Ascending aorta (tissue), 2 donors: ENCODE measurements around the gene NARF. TPM values are rescaled to one million over a fixed set of nuclear protein-coding genes. Genes with fewer than 3 reads are reported as not detected.

ENCODE experiments used
- DNase-seq, 2 donors: peaks; one replicate each; pipeline ENCODE4 v3.0.0-alpha.2; 2019; ENCODE audit warnings: low spot score in 2 of 2
- H3K27ac ChIP-seq, 2 donors: fragments of 200-600 bp; sonication (generic); one replicate each; pipeline ENCODE4 v1.5.1; 2016 to 2017; ENCODE audit warnings: mild to moderate bottlenecking in 1 of 2
- H3K27me3 ChIP-seq: fragments of 200-600 bp; sonication (generic); one replicate; pipeline ENCODE4 v1.5.1; 2017
- H3K36me3 ChIP-seq, 2 donors: fragments of 200-600 bp; sonication (generic); one replicate each; pipeline ENCODE4 v1.5.1; 2016
- H3K4me1 ChIP-seq, 2 donors: fragments of 200-600 bp; sonication (generic); one replicate each; pipeline ENCODE4 v1.5.1; 2016 to 2017; ENCODE audit warnings: mild to moderate bottlenecking in 1 of 2
- H3K4me3 ChIP-seq, 2 donors: fragments of 200-600 bp; sonication (generic); one replicate each; pipeline ENCODE4 v1.5.1; 2016 to 2017; ENCODE audit warnings: mild to moderate bottlenecking in 1 of 2
- H3K9me3 ChIP-seq, 2 donors: fragments of 200-600 bp; sonication (generic); one replicate each; pipeline ENCODE4 v1.5.1; 2016
- intact Hi-C: fragments of 100-400 bp; cut with DNase I; formaldehyde crosslinking; loops from one replicate; pipeline ENCODE4 v1.15.1; 2023
- total RNA-seq: library from RNA; depleted of rRNA; stranded (reverse); fragments of >200 nt; gene quantifications from one replicate; pipeline ENCODE4 v1.1.0, GENCODE V29; 2016
- TF ChIP-seq, protein P1 (sequence below), 3 experiments: fragments of 200-600 bp in 2 of 3; fragments of 450-650 bp in 1 of 3; sonication (generic) in 2 of 3; IDR thresholded peaks; one replicate each; pipeline ENCODE4 v1.5.1; 2016 to 2019; ENCODE audit warnings: antibody characterized with exemption in 3 of 3, mild to moderate bottlenecking in 1 of 3, moderate library complexity in 1 of 3

Gene NARF
- total RNA-seq, 1 donor from 2014 or later = 38.3 TPM

DNA sequence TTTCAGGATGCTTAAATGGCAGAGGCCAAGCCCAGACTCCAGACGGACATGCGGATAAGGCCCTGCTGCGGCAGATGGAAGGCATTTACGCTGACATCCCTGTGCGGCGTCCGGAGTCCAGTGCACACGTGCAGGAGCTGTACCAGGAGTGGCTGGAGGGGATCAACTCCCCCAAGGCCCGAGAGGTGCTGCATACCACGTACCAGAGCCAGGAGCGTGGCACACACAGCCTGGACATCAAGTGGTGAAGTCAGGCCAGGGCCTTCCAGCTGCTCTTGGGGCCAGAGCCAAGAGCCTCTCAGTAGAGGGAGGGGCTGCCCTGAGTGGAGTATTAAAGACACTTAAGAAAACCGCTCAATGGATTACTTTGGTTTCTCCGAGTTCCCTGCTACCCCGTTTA, 29.4 kb downstream of the NARF start:
- DNase-seq = no peak
- TF ChIP-seq, protein P1, sequence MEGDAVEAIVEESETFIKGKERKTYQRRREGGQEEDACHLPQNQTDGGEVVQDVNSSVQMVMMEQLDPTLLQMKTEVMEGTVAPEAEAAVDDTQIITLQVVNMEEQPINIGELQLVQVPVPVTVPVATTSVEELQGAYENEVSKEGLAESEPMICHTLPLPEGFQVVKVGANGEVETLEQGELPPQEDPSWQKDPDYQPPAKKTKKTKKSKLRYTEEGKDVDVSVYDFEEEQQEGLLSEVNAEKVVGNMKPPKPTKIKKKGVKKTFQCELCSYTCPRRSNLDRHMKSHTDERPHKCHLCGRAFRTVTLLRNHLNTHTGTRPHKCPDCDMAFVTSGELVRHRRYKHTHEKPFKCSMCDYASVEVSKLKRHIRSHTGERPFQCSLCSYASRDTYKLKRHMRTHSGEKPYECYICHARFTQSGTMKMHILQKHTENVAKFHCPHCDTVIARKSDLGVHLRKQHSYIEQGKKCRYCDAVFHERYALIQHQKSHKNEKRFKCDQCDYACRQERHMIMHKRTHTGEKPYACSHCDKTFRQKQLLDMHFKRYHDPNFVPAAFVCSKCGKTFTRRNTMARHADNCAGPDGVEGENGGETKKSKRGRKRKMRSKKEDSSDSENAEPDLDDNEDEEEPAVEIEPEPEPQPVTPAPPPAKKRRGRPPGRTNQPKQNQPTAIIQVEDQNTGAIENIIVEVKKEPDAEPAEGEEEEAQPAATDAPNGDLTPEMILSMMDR (IDR thresholded peaks at IDR 0.05) = no peak
- Histone ChIP-seq H3K9me3 (no peaks in the 10 kb centered on the region), H3K4me1 (peaks cover 7 to 20% of the 10 kb centered on the region in 2 donors), H3K4me3 (no peak overlapping the region), H3K36me3 (peaks cover 41 to 46% of the 10 kb centered on the region in 2 donors), H3K27ac (peak overlapping the region; percentile 91 to 98), H3K27me3 (no peaks in the 10 kb centered on the region)
- intact Hi-C loops = no loop called here

DNA sequence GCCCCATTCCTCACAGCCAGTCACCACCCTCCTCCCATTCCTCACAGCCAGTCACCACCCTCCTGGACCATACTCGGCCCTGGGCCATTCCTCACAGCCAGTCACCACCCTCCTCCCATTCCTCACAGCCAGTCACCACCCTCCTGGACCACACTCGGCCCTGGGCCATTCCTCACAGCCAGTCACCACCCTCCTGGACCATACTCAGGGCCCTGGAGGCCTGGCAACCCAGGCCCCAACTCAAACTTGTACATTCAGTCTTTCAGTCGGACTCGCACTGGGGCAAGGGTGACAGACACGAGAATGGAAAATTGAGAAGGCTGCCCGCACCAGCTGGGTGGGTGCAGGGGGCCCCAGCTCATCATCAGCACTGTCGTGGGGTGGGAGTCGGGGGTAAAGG, 30.6 kb downstream of the NARF start:
- H3K4me1 ChIP-seq = peaks cover 8 to 24% of the 10 kb centered on the region in 2 donors
- peak; percentile 83 to 95 for DNase-seq
- TF ChIP-seq, protein P1 (IDR thresholded peaks at IDR 0.05) = no peak
- H3K9me3 ChIP-seq = no peaks in the 10 kb centered on the region
- H3K27ac ChIP-seq = peak overlapping the region; percentile 91 to 98
- H3K36me3 ChIP-seq = peaks cover 29 to 34% of the 10 kb centered on the region in 2 donors
- no peaks in the 10 kb centered on the region for H3K27me3 ChIP-seq
- no peak overlapping the region for H3K4me3 ChIP-seq
- intact Hi-C loops = loop anchor here (1.0 kb wide), 1 partner anchor 31 kb away; the partner anchor contains the start of gene NARF

DNA sequence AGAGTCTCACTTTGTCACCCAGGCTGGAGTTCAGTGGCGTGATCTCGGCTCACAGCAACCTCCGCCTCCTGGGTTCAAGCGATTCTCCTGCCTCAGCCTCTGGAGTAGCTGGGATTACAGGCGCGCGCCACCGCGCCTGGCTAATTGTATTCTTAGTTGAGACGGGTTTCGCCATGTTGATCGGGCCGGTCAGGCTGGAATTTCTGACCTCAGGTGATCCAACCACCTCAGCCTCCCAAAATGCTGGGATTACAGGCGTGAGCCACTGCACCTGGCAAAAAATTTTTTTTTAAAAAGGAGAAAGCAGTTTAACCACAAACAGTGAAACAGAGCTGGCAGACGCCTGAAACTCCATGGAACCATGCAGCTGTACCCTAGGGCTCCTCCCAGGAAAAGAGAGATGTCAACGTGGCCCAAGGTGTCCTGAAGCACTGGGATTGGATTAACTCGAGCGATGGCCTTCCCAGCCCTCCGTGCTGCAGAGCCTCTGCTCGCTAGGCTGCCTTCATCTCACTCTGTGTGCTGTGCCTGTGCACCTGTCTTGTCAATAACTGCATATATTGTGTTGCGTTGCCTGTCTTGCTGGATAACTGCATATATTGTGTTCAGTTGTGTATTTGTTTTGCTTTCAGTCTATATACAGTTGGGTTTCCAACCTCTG, 31.4 kb downstream of the NARF start:
- TF ChIP-seq, protein P1 (IDR thresholded peaks at IDR 0.05) = no peak
- no peak overlapping the region for H3K4me3 ChIP-seq
- peaks cover 20 to 26% of the 10 kb centered on the region in 2 donors for H3K36me3 ChIP-seq
- H3K27me3 ChIP-seq = no peaks in the 10 kb centered on the region
- DNase-seq = no peak
- H3K27ac ChIP-seq = peak overlapping the region; percentile 91 to 98
- intact Hi-C loops = loop anchor here (1.0 to 5.0 kb wide), 2 partner anchors 32 to 198 kb away; partner anchors contain the start of gene NARF
- no peaks in the 10 kb centered on the region for H3K9me3 ChIP-seq
- peaks cover 11 to 30% of the 10 kb centered on the region in 2 donors for H3K4me1 ChIP-seq

DNA sequence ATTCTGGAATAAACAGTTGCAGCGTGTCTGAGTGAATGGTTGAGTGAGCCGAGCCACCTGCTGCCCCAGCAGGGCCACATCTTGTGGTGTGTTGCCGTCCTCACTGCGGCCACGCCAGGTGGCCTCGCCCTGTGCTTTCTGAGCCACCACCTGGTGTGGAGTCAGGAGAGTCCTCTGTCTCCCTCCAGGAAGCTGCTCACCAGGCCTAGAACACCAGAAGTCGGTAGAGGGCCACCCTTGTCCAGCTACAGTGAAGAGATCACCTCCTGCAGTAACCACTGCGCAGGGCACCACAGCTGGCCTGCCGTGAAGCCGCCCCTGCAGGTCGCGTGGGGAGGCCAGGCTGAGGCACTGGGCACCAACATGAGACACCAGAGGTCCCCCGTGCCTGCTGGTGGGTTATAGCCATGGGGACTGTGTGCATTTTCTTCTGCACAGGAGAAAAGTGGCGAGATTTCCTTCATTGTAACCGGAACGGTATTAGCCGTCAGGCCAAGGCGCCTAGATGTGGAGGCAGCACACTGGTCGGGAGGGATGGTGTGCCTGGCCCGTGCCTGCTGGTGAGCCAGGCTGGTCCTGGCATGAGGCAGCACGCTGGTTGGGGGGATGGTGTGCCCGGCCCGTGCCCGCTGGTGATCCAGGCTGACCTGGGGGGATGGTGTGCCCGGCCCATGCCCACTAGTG, 32.1 kb downstream of the NARF start:
- Histone ChIP-seq H3K36me3 (peaks cover 14 to 19% of the 10 kb centered on the region in 2 donors), H3K27ac (peak overlapping the region; percentile 91 to 98), H3K4me3 (no peak overlapping the region), H3K9me3 (no peaks in the 10 kb centered on the region), H3K27me3 (no peaks in the 10 kb centered on the region), H3K4me1 (peaks cover 11 to 30% of the 10 kb centered on the region in 2 donors)
- TF ChIP-seq, protein P1 (IDR thresholded peaks at IDR 0.05) = no peak
- DNase-seq = no peak
- intact Hi-C loops = loop anchor here (5.0 kb wide), 1 partner anchor 198 kb away; no protein-coding TSS in a partner anchor

DNA sequence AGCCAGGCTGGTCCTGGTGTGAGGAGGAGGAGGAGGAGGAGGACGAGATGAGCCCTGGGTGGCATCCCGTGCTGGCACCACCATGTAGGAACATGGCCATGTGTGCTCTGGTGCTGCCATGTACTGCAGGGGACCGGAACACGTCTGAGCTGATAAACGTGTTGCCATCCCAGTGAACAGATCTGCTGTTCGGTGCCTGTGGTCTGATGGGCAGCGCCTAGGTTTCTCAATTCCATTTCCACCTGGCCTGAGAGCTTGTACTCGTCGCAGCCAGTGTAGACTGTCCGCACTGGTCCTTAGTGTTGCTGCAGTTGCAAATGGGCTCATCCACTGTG, 32.6 kb downstream of the NARF start:
- peaks cover 11 to 30% of the 10 kb centered on the region in 2 donors for H3K4me1 ChIP-seq
- no peak for DNase-seq
- peaks cover 9 to 14% of the 10 kb centered on the region in 2 donors for H3K36me3 ChIP-seq
- no peaks in the 10 kb centered on the region for H3K27me3 ChIP-seq
- intact Hi-C loops = loop anchor here (5.0 kb wide), 1 partner anchor 199 kb away; no protein-coding TSS in a partner anchor
- no peaks in the 10 kb centered on the region for H3K9me3 ChIP-seq
- peak overlapping the region; percentile 91 to 98 for H3K27ac ChIP-seq
- TF ChIP-seq, protein P1 (IDR thresholded peaks at IDR 0.05) = no peak
- no peak overlapping the region for H3K4me3 ChIP-seq
